Sigmoid colon (tissue), 7 donors: ENCODE measurements around the gene LAMC3. TPM values are rescaled to one million over a fixed set of nuclear protein-coding genes. Genes with fewer than 3 reads are reported as not detected.

Source experiments
- DNase-seq: peaks from one replicate; pipeline ENCODE4 v3.0.0-alpha.2; 2019
- H3K27ac ChIP-seq, 4 donors: fragments of 200-600 bp; sonication (generic); one replicate each; pipeline ENCODE4 v1.5.1; 2016 to 2019; ENCODE audit warnings: mild to moderate bottlenecking in 1 of 4
- H3K27me3 ChIP-seq, 3 donors: fragments of 200-600 bp; sonication (generic); one replicate each; pipeline ENCODE4 v1.5.1; 2019; ENCODE audit warnings: mild to moderate bottlenecking in 1 of 3
- H3K36me3 ChIP-seq, 4 donors: fragments of 200-600 bp; sonication (generic); one replicate each; pipeline ENCODE4 v1.5.1; 2016 to 2019
- H3K4me1 ChIP-seq, 4 donors: fragments of 200-600 bp; sonication (generic); one replicate each; pipeline ENCODE4 v1.5.1; 2017 to 2019
- H3K4me3 ChIP-seq, 4 donors: fragments of 200-600 bp; sonication (generic); one replicate each; pipeline ENCODE4 v1.5.1; 2017 to 2019; ENCODE audit warnings: mild to moderate bottlenecking in 2 of 4, moderate library complexity in 1 of 4
- H3K9me3 ChIP-seq, 4 donors: fragments of 200-600 bp in 3 of 4; sonication (generic) in 3 of 4; one replicate each; pipeline versions ENCODE4 v1.5.1 to v1.6.1; 2013 to 2019
- CTCF ChIP-seq, 4 experiments: fragments of 450-650 bp in 3 of 4; fragments of 200-600 bp in 1 of 4; IDR thresholded peaks; one replicate each; pipeline ENCODE4 v1.5.1; 2016 to 2019; ENCODE audit warnings: antibody characterized with exemption in 4 of 4, mild to moderate bottlenecking in 3 of 4, moderate library complexity in 2 of 4
- EP300 ChIP-seq, 4 donors: sonication (generic); formaldehyde crosslinking; IDR thresholded peaks; one replicate each; pipeline ENCODE4 v1.6.1; 2017; ENCODE audit warnings: antibody characterized with exemption in 4 of 4
- POLR2A ChIP-seq, 2 donors: fragments of 450-650 bp; IDR thresholded peaks; one replicate each; pipeline ENCODE4 v1.6.1; 2016; ENCODE audit warnings: antibody characterized with exemption in 2 of 2, mild to moderate bottlenecking in 2 of 2, moderate library complexity in 2 of 2
- POLR2AphosphoS5 ChIP-seq, 4 donors: sonication (generic); formaldehyde crosslinking; IDR thresholded peaks; one replicate each; pipeline ENCODE4 v1.6.1; 2017; ENCODE audit warnings: antibody characterized with exemption in 4 of 4
- WGBS, 2 donors: extraction: QIAGEN DNeasy Blood & Tissue Kit; methylation state at CpG; one replicate each; pipeline ENCODE4 v1.1.7; 2013; 5-methylcytosine and 5-hydroxymethylcytosine counted together
- intact Hi-C: fragments of 100-400 bp; cut with DNase I; formaldehyde crosslinking; loops from one replicate; pipeline ENCODE4 v1.15.1; 2023
- polyA plus RNA-seq, 3 donors: library from polyadenylated mRNA; stranded (reverse); fragments of 200-250 nt; gene quantifications; one replicate each; pipeline ENCODE4 v1.2.3, GENCODE V29; 2013
- total RNA-seq, 4 donors: library from RNA; depleted of rRNA; stranded (reverse); fragments of >200 nt; gene quantifications; one replicate each; pipeline ENCODE4 v1.1.0, GENCODE V29; 2016
- donor health status: healthy with polysubstance abuse.
- donor health status: Bipolar disorder and iron deficiency.
- donor health status: healthy.

LAMC3 gene
- total and polyA plus RNA-seq, 7 donors: under 0.01 to 1.4 (median 0.46) TPM; not detected in 2

GRCh38 chr9:130989391-130989790, 19.6 kb upstream of the LAMC3 start:
- WGBS, 2 donors: 71 to 87% methylated on average over 18 of the region's 18 CpGs
- H3K27me3 ChIP-seq: peaks cover 0 to 15% (median 0%) of the 10 kb centered on the region in 3 donors
- no peaks in the 10 kb centered on the region for H3K9me3 ChIP-seq

GRCh38 chr9:130989891-130990290, 19.1 kb upstream of the LAMC3 start:
- H3K9me3 ChIP-seq: no peaks in the 10 kb centered on the region
- H3K4me1 ChIP-seq: no peaks in the 10 kb centered on the region
- no peak overlapping the region for H3K4me3 ChIP-seq
- H3K36me3 ChIP-seq: no peaks in the 10 kb centered on the region
- intact Hi-C loops: no loop called here
- no peak overlapping the region for H3K27ac ChIP-seq
- H3K27me3 ChIP-seq: peaks cover 0 to 15% (median 0%) of the 10 kb centered on the region in 3 donors
- DNase-seq: no peak
- 85 to 90% methylated on average over 22 of the region's 22 CpGs for WGBS, 2 donors
- no peak for TF ChIP-seq POLR2AphosphoS5 (IDR thresholded peaks at IDR 0.05)
- TF ChIP-seq POLR2A (IDR thresholded peaks at IDR 0.05): no peak
- TF ChIP-seq CTCF (IDR thresholded peaks at IDR 0.05): no peak

More at GRCh38 chr9:130989391-130989790, 19.6 kb upstream of the LAMC3 start:
- no peak for DNase-seq
- Histone ChIP-seq H3K27ac (no peak overlapping the region), H3K36me3 (no peaks in the 10 kb centered on the region), H3K4me3 (no peak overlapping the region), H3K4me1 (no peaks in the 10 kb centered on the region)
- intact Hi-C loops: no loop called here
- TF ChIP-seq EP300 (IDR thresholded peaks at IDR 0.05) (no peak), POLR2AphosphoS5 (IDR thresholded peaks at IDR 0.05) (no peak), CTCF (IDR thresholded peaks at IDR 0.05) (no peak), POLR2A (IDR thresholded peaks at IDR 0.05) (no peak)

GRCh38 chr9:130990306-130990977, 18.5 kb upstream of the LAMC3 start:
- Histone ChIP-seq H3K27me3 (peaks cover 0 to 15% (median 0%) of the 10 kb centered on the region in 3 donors), H3K4me3 (no peak overlapping the region), H3K4me1 (no peaks in the 10 kb centered on the region), H3K9me3 (no peaks in the 10 kb centered on the region), H3K36me3 (no peaks in the 10 kb centered on the region), H3K27ac (no peak overlapping the region)
- intact Hi-C loops: no loop called here
- WGBS, 2 donors: 52 to 68% methylated on average over 23 of the region's 23 CpGs
- DNase-seq: no peak
- TF ChIP-seq CTCF (IDR thresholded peaks at IDR 0.05) (no peak), POLR2A (IDR thresholded peaks at IDR 0.05) (no peak), POLR2AphosphoS5 (IDR thresholded peaks at IDR 0.05) (no peak), EP300 (IDR thresholded peaks at IDR 0.05) (no peak)

- peaks cover 0 to 15% (median 0%) of the 10 kb centered on the region in 3 donors for H3K27me3 ChIP-seq
These were observed 17.8 kb upstream of the LAMC3 start for GRCh38 chr9:130990978-130991777.

More at GRCh38 chr9:130990978-130991777, 17.8 kb upstream of the LAMC3 start:
- no peak for TF ChIP-seq CTCF (IDR thresholded peaks at IDR 0.05)
- TF ChIP-seq EP300 (IDR thresholded peaks at IDR 0.05): no peak
- TF ChIP-seq POLR2AphosphoS5 (IDR thresholded peaks at IDR 0.05): no peak
- TF ChIP-seq POLR2A (IDR thresholded peaks at IDR 0.05): no peak
- Histone ChIP-seq H3K36me3 (no peaks in the 10 kb centered on the region), H3K27ac (no peak overlapping the region), H3K4me3 (no peak overlapping the region), H3K9me3 (no peaks in the 10 kb centered on the region), H3K4me1 (no peaks in the 10 kb centered on the region)
- WGBS, 2 donors: 44 to 64% methylated on average over 26 of the region's 26 CpGs
- DNase-seq: no peak
- intact Hi-C loops: no loop called here
